ENCODE results near the gene CEMIP. TPM values are rescaled to one million over a fixed set of nuclear protein-coding genes. Genes with fewer than 3 reads are reported as not detected.

The CEMIP gene
- total RNA-seq, 2 experiments from 2014 or later, result not detected

DNA sequence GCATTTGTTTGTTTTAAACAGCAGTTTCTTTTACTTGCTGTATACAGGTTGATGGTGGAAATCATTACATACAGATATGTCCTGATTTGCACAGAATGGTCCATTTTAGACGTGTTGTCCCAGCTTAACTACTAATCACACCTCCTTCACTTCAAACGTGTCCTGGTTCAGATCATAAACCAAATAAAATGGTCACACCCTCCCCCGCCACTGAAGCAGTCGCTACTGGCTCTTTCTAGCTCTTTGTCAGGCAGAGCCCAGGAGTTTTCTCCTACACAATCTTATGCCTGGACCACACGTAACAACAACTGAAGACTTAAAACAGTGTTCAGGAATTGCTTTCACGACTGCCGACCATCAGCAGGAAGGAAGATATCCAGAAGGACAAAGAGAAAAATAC is 136.9 kb downstream of the CEMIP start:
- CTCF ChIA-PET, result interaction anchor here (0.6 kb wide), 2 partner anchors 78 to 724 kb away, joined by 3 to 4 read pairs; no protein-coding TSS in a partner anchor
- Mint-ChIP-seq H3K4me3 (no peak overlapping the region), H3K9me3 (no peaks in the 10 kb centered on the region), H3K27me3 (ENCODE audit: low read depth) (no peaks in the 10 kb centered on the region), H3K36me3 (ENCODE audit: low read depth) (peaks cover 2% of the 10 kb centered on the region), H3K27ac (no peak overlapping the region), H3K4me1 (ENCODE audit: low read depth) (peaks cover 10% of the 10 kb centered on the region)
- no peak for DNase-seq
- intact Hi-C loops (cut with micrococcal nuclease), result no loop called here

DNA sequence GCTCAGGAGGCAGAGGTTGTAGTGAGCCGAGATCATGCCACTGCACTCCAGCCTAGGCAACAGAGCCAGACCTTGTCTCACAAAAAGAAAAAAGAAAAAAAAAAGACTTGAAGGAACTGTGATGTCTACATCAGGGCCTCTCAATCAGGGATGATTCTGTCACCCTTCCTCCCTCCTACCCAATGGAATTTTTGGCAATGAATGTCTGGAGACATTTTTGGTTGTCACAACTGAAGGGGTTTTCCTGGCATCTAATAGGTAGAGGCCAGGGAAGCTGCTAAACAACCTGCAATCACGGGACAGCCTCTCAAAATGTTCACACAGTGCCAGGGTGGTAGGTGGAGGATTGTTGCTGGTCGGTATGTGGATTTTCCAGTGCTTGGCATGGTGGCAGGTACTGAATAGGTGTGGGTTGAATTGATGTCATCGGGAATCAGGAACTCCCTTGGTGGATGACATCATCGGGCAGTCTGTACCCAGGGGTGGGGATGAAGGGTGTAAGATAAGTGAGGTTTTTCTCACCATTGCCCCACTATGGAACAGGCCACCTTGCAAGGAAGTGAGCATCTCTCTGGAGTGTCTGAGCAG is 139.1 kb downstream of the CEMIP start:
- intact Hi-C loops (cut with micrococcal nuclease), result no loop called here
- H3K9me3 Mint-ChIP-seq, result no peaks in the 10 kb centered on the region
- H3K36me3 Mint-ChIP-seq (ENCODE audit: low read depth), result peaks cover 4% of the 10 kb centered on the region
- H3K27me3 Mint-ChIP-seq (ENCODE audit: low read depth), result no peaks in the 10 kb centered on the region
- no peak overlapping the region for H3K27ac Mint-ChIP-seq
- peaks cover 12% of the 10 kb centered on the region for H3K4me1 Mint-ChIP-seq (ENCODE audit: low read depth)
- H3K4me3 Mint-ChIP-seq, result no peak overlapping the region
- DNase-seq, result no peak
- CTCF ChIA-PET, result interaction anchor here (0.7 kb wide), 1 partner anchor 1999 kb away, joined by 3 read pairs; no protein-coding TSS in a partner anchor

DNA sequence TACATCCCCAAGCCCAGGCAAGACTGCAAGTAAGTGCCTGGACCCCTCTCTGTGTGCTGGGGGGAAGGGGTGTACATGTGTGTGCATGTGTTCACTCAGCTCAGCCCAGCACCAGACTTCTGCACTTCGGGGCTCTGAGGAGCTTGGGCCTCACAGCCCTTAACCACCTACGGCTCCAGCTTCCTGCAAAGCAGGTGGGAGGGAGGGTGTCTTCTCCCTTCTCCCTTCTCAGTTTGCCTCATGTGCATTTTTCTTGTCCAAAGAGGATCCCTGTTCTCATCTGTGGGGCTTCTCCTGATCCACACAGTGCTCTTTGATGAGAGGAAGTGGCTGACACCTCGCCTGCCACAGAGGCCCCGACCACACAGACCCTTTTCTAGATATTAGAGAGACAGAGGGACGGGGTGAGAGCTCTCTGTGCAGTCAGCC is 141.1 kb downstream of the CEMIP start:
- Mint-ChIP-seq H3K9me3 (no peaks in the 10 kb centered on the region), H3K36me3 (ENCODE audit: low read depth) (peaks cover 4% of the 10 kb centered on the region), H3K27ac (no peak overlapping the region), H3K4me1 (ENCODE audit: low read depth) (peaks cover 12% of the 10 kb centered on the region), H3K4me3 (no peak overlapping the region), H3K27me3 (ENCODE audit: low read depth) (no peaks in the 10 kb centered on the region)
- DNase-seq, result peak; percentile 39
- CTCF ChIA-PET, result no interaction called here
- intact Hi-C loops (cut with micrococcal nuclease), result no loop called here

DNA sequence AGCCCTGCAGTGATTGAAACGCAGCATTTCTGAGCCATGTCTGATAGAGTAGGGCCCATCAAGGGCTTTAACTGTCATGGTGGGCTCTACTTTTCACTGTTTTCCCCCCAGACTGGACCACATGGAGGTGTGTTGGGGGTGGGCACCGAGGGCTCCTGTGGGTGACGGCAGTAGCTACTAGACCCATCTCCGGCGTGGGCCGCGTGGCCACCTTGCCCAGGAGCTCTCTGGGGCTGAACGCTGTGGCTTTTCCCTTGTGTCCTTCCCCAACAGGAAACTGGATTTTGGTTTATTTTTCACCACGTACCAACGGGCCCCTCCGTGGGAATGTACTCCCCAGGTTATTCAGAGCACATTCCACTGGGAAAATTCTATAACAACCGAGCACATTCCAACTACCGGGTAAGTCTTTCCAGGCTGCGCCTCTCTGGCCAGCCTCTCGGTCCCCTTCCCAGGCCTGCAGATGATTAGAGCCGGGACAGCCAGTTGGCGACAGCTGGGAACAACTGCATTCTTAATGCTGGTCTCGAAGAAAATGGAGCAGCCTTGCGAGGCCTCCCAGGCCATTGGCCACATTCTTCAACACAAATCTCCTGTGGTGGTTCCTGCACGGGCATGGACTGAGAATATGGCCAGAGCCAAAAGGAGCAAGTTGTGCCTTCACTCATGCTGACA is 142.7 kb downstream of the CEMIP start:
- H3K9me3 Mint-ChIP-seq, result no peaks in the 10 kb centered on the region
- H3K4me1 Mint-ChIP-seq (ENCODE audit: low read depth), result peaks cover 12% of the 10 kb centered on the region
- intact Hi-C loops (cut with micrococcal nuclease), result no loop called here
- no peak overlapping the region for H3K27ac Mint-ChIP-seq
- H3K36me3 Mint-ChIP-seq (ENCODE audit: low read depth), result peaks cover 4% of the 10 kb centered on the region
- H3K4me3 Mint-ChIP-seq, result no peak overlapping the region
- CTCF ChIA-PET, result interaction anchor here (1.1 kb wide), 1 partner anchor 344 kb away, joined by 3 read pairs; no protein-coding TSS in a partner anchor
- no peaks in the 10 kb centered on the region for H3K27me3 Mint-ChIP-seq (ENCODE audit: low read depth)
- no peak for DNase-seq

DNA sequence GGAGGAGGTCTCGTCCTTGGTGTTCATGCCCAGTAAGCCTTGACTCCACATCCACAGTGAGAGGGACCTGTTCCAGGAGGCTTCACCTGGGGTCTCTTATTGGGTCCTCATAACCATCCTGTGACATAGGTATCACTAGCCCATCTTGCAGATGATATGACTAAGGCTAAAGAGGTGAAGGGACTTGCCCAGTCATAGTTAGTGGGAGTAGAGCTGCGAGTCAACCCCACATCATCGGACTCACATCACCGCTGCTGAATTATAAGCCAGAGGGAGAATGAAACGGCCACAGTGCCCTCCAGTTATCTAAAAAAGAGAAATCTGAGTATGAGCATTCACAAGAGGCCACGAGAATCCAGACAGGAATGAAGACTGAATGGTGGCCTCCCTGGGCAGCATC is 144.5 kb downstream of the CEMIP start:
- no peak overlapping the region for H3K4me3 Mint-ChIP-seq
- CTCF ChIA-PET, result no interaction called here
- peaks cover 4% of the 10 kb centered on the region for H3K36me3 Mint-ChIP-seq (ENCODE audit: low read depth)
- intact Hi-C loops (cut with micrococcal nuclease), result no loop called here
- no peak for DNase-seq
- H3K4me1 Mint-ChIP-seq (ENCODE audit: low read depth), result peaks cover 12% of the 10 kb centered on the region
- no peak overlapping the region for H3K27ac Mint-ChIP-seq
- no peaks in the 10 kb centered on the region for H3K27me3 Mint-ChIP-seq (ENCODE audit: low read depth)
- H3K9me3 Mint-ChIP-seq, result no peaks in the 10 kb centered on the region

DNA sequence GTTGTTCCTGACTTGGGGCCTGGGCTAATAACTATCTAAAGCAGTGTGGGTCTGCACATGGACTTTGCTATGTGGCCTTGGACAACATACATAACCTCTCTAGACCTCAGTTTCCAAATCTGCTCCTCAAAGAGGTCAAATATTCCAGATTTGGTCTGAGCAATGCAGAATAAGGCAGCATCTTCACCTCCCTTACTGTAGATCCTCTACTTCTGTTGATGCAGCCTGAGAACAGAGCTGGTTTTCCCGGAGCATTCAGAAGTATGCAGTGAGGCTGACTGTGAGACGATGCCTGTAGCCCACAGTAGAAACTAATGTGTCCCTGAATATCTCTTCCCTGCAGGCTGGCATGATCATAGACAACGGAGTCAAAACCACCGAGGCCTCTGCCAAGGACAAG is 145.1 kb downstream of the CEMIP start:
- no peaks in the 10 kb centered on the region for H3K27me3 Mint-ChIP-seq (ENCODE audit: low read depth)
- peaks cover 4% of the 10 kb centered on the region for H3K36me3 Mint-ChIP-seq (ENCODE audit: low read depth)
- CTCF ChIA-PET, result no interaction called here
- H3K4me1 Mint-ChIP-seq (ENCODE audit: low read depth), result peaks cover 12% of the 10 kb centered on the region
- intact Hi-C loops (cut with micrococcal nuclease), result no loop called here
- H3K4me3 Mint-ChIP-seq, result no peak overlapping the region
- H3K27ac Mint-ChIP-seq, result no peak overlapping the region
- H3K9me3 Mint-ChIP-seq, result no peaks in the 10 kb centered on the region
- DNase-seq, result no peak

DNA sequence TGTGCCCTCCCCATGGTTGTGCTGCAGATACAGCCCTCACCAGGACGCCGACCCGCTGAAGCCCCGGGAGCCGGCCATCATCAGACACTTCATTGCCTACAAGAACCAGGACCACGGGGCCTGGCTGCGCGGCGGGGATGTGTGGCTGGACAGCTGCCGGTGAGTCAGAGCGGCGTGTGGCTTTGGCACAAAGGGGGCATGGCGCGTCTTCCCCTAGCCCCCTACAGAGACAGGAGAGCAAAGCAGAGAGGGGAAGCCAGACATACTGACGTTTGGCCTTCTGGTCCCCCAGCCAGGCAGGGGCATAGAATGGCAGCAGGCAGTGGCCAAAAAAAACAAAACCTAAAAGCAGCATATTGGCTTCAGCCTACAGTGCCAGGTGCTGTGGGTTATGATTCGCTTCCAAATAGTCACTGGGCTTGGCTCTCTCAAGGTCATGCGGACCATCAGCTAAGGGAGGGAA is 146.5 kb downstream of the CEMIP start:
- Mint-ChIP-seq H3K4me1 (ENCODE audit: low read depth) (peaks cover 6% of the 10 kb centered on the region), H3K27me3 (ENCODE audit: low read depth) (no peaks in the 10 kb centered on the region), H3K27ac (no peak overlapping the region), H3K4me3 (no peak overlapping the region), H3K9me3 (no peaks in the 10 kb centered on the region), H3K36me3 (ENCODE audit: low read depth) (peaks cover 5% of the 10 kb centered on the region)
- intact Hi-C loops (cut with micrococcal nuclease), result no loop called here
- no peak for DNase-seq
- CTCF ChIA-PET, result no interaction called here

DNA sequence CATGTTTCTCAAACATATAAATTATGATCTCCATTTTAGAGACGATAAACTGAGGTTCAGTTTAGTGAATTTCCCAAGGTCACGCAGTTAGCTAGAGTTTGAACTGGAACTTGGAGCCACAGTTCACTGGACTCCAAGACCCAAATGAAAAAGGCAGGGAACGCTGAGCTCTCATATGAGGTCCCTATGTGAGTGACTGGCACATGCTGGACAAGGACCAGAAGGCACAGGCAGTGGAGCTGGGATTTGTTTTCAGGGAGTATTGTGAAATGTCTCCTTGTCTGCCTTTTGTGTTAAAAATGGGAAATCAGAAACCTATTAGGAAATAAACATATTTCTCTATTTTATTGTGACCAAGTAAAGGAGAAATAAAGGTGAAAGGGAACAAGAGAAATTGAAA is 147.0 kb downstream of the CEMIP start:
- H3K4me3 Mint-ChIP-seq, result no peak overlapping the region
- H3K4me1 Mint-ChIP-seq (ENCODE audit: low read depth), result peaks cover under 1% of the 10 kb centered on the region
- no peak overlapping the region for H3K27ac Mint-ChIP-seq
- no peaks in the 10 kb centered on the region for H3K27me3 Mint-ChIP-seq (ENCODE audit: low read depth)
- H3K9me3 Mint-ChIP-seq, result no peaks in the 10 kb centered on the region
- CTCF ChIA-PET, result no interaction called here
- intact Hi-C loops (cut with micrococcal nuclease), result no loop called here
- DNase-seq, result no peak
- H3K36me3 Mint-ChIP-seq (ENCODE audit: low read depth), result peaks cover 5% of the 10 kb centered on the region

DNA sequence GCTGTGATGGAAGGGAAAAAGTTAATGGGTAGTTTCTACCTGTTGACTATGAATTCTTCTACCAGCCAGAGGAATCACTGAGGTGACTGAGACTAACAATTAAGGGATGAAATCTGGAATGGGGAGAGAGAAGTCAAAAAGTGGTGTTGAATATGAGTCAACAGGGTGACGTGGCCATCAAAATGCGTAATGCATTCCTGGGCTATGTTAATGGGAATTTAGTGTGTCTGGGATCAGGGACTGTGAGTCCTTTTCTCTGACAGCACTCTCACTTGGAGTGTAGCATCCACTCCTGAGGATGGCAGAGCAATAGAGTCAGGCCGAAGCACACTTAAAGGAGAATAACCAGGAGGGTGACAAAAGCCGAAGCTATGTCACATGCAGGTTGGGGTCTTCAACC is 150.1 kb downstream of the CEMIP start:
- H3K27me3 Mint-ChIP-seq (ENCODE audit: low read depth), result no peaks in the 10 kb centered on the region
- peaks cover 1% of the 10 kb centered on the region for H3K36me3 Mint-ChIP-seq (ENCODE audit: low read depth)
- no peak overlapping the region for H3K4me3 Mint-ChIP-seq
- H3K4me1 Mint-ChIP-seq (ENCODE audit: low read depth), result no peaks in the 10 kb centered on the region
- no peak overlapping the region for H3K27ac Mint-ChIP-seq
- intact Hi-C loops (cut with micrococcal nuclease), result no loop called here
- CTCF ChIA-PET, result no interaction called here
- no peak for DNase-seq
- no peaks in the 10 kb centered on the region for H3K9me3 Mint-ChIP-seq

DNA sequence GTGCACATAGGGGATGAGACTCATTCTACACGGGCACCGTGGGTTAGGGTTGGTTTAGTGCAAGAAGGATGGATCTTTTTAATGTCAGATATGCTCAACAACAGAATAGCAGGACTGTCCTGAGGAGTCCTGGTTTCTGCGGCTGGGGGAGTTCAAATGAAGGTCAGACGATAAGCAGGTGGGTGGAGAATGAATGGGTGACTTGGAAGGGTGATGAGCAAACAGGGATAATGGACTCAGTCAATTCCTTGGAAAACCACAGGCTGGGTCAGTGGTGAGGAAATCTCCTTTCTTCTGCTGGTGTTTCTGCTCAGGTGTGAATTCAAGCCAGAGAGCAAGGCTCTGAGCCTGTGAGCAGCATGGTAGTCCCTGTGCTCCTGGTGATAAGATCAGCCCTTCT is 150.5 kb downstream of the CEMIP start:
- no peak overlapping the region for H3K4me3 Mint-ChIP-seq
- peaks cover 1% of the 10 kb centered on the region for H3K36me3 Mint-ChIP-seq (ENCODE audit: low read depth)
- CTCF ChIA-PET, result no interaction called here
- no peaks in the 10 kb centered on the region for H3K9me3 Mint-ChIP-seq
- no peaks in the 10 kb centered on the region for H3K4me1 Mint-ChIP-seq (ENCODE audit: low read depth)
- no peaks in the 10 kb centered on the region for H3K27me3 Mint-ChIP-seq (ENCODE audit: low read depth)
- intact Hi-C loops (cut with micrococcal nuclease), result no loop called here
- no peak overlapping the region for H3K27ac Mint-ChIP-seq
- no peak for DNase-seq

DNA sequence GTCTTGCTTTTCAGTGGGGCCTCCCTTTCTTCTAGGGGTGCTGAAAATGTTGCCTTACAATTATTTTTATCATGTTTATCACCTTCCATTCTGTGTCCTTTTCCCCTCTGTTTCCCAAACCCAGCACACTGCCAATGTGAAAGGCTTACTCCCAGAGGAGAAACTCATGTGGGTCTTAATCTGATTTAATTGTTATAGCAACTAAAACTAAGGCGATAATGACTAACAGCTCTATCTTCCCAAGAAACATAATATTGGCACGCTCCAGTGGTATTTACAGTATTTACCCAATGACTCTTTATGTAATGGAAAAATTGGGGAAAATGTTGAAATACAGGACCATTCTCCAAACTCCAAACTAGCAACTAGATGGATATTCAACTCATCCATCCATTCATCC is 152.0 kb downstream of the CEMIP start:
- intact Hi-C loops (cut with micrococcal nuclease), result no loop called here
- no peaks in the 10 kb centered on the region for H3K27me3 Mint-ChIP-seq (ENCODE audit: low read depth)
- no peak for DNase-seq
- peaks cover 1% of the 10 kb centered on the region for H3K36me3 Mint-ChIP-seq (ENCODE audit: low read depth)
- no peaks in the 10 kb centered on the region for H3K4me1 Mint-ChIP-seq (ENCODE audit: low read depth)
- no peaks in the 10 kb centered on the region for H3K9me3 Mint-ChIP-seq
- no peak overlapping the region for H3K4me3 Mint-ChIP-seq
- CTCF ChIA-PET, result interaction anchor here (1.1 kb wide), 1 partner anchor 155 kb away, joined by 3 read pairs; no protein-coding TSS in a partner anchor
- no peak overlapping the region for H3K27ac Mint-ChIP-seq

DNA sequence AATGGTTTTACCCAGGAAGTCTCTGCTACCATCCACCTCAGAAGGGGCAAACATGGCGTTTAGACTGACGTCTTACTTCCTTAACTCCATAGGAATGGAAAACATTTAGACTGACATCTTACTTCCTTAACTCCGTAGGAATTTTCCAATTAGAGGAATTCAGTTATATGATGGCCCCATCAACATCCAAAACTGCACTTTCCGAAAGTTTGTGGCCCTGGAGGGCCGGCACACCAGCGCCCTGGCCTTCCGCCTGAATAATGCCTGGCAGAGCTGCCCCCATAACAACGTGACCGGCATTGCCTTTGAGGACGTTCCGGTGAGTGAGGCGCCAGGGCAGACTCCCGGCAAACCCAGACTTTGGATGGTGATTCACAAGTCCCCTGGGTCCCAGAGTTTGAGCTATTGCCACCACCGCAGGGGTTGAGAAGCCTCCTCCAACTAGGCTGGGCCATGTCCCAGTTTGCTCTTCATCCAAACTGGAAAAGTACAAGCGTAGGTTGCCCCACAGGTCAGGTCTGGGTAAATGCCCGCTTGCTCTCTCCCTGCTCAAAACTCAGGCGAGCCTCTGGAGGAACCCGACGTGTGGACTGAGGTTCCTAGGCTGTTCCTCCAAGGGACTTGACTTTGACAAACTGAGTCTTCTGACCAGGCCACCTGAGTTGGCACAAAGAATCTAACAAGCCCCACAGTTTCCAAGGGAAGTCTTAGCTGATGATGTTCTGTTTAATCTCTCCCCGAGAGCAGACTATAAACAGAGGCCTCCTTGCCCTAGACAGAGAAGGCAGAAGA is 152.7 kb downstream of the CEMIP start:
- Mint-ChIP-seq H3K27me3 (ENCODE audit: low read depth) (no peaks in the 10 kb centered on the region), H3K9me3 (no peaks in the 10 kb centered on the region), H3K27ac (no peak overlapping the region), H3K4me3 (no peak overlapping the region), H3K36me3 (ENCODE audit: low read depth) (peaks cover 1% of the 10 kb centered on the region), H3K4me1 (ENCODE audit: low read depth) (no peaks in the 10 kb centered on the region)
- intact Hi-C loops (cut with micrococcal nuclease), result no loop called here
- CTCF ChIA-PET, result interaction anchor here (1.1 kb wide), 1 partner anchor 155 kb away, joined by 3 read pairs; no protein-coding TSS in a partner anchor
- no peak for DNase-seq

Data from activated naive CD4-positive, alpha-beta T cell treated with anti-CD3 and anti-CD28 coated beads for 36 hours (primary cell).